K562 (cell line): ENCODE results near the gene CYB5D1. TPM values are rescaled to one million over a fixed set of nuclear protein-coding genes. Genes with fewer than 3 reads are reported as not detected.

Experiments used
- CBFB ChIP-seq: sonication (generic); formaldehyde crosslinking; IDR thresholded peaks from 2 replicates; pipeline ENCODE4 v1.4.0; 2020; ENCODE audit warnings: mild to moderate bottlenecking, missing genetic modification reagents
- CREM ChIP-seq: IDR thresholded peaks from 2 replicates; pipeline ENCODE4 v1.6.1; 2014; ENCODE audit warnings: antibody characterized with exemption, low read depth
- ETV1 ChIP-seq: fragments of 450-650 bp; conservative IDR thresholded peaks from 2 replicates; pipeline ENCODE4 v1.6.1; 2016; ENCODE audit warnings: missing genetic modification characterization, control low read depth, low read depth, missing compliant biosample characterization
- EZH2 ChIP-seq: IDR thresholded peaks from 2 replicates; pipeline ENCODE4 v1.6.1; 2012; ENCODE audit warnings: low read depth, mild to moderate bottlenecking, inconsistent platforms, low read length, borderline replicate concordance
- GTF2A2 ChIP-seq: IDR thresholded peaks from 2 replicates; pipeline ENCODE4 v1.6.1; 2016; ENCODE audit warnings: mild to moderate bottlenecking, missing genetic modification characterization, missing compliant biosample characterization
- HNRNPUL1 ChIP-seq: fragments of 200-400 bp; formaldehyde crosslinking; IDR thresholded peaks from 2 replicates; pipeline ENCODE4 v1.6.1; 2017; ENCODE audit warnings: low read length
- HOXB6 ChIP-seq: fragments of 250-450 bp; sonication (Bioruptor Pico); IDR thresholded peaks from 2 replicates; pipeline ENCODE4 v1.5.1; 2022; ENCODE audit warnings: mild to moderate bottlenecking, borderline replicate concordance
- HSF4 ChIP-seq: fragments of 250-450 bp; sonication (Bioruptor Pico); IDR thresholded peaks from 2 replicates; pipeline ENCODE4 v2.1.2; 2022; ENCODE audit warnings: mild to moderate bottlenecking, moderate library complexity, borderline replicate concordance
- ILF3 ChIP-seq: fragments of 450-650 bp; IDR thresholded peaks from 2 replicates; pipeline ENCODE4 v1.6.1; 2018; ENCODE audit warnings: antibody characterized with exemption, mild to moderate bottlenecking, moderate library complexity, borderline replicate concordance
- MCM5 ChIP-seq: fragments of 450-650 bp; IDR thresholded peaks from 2 replicates; pipeline ENCODE4 v1.6.1; 2016; ENCODE audit warnings: low read depth
- MIER1 ChIP-seq: fragments of 450-650 bp; IDR thresholded peaks from 2 replicates; pipeline ENCODE4 v1.6.1; 2016; ENCODE audit warnings: antibody characterized with exemption, mild to moderate bottlenecking, low read depth
- NCOA2 ChIP-seq, 2 experiments: fragments of 450-650 bp; IDR thresholded peaks; 2 replicates each; pipeline ENCODE4 v1.6.1; 2018; ENCODE audit warnings: mild to moderate bottlenecking in 2 of 2, moderate library complexity in 1 of 2; ENCODE audit not compliant: partially characterized antibody in 2 of 2
- PHF21A ChIP-seq: fragments of 450-650 bp; IDR thresholded peaks from 2 replicates; pipeline ENCODE4 v1.6.1; 2017; ENCODE audit warnings: low read depth, borderline replicate concordance
- POLR2A ChIP-seq: fragments of 450-650 bp; conservative IDR thresholded peaks from 2 replicates; pipeline ENCODE4 v1.6.1; 2016
- PURB ChIP-seq: sonication (generic); formaldehyde crosslinking; IDR thresholded peaks from 2 replicates; pipeline ENCODE4 v1.9.0; 2021; ENCODE audit warnings: low read depth, mild to moderate bottlenecking, missing genetic modification reagents
- RAD51 ChIP-seq: fragments of 450-650 bp; IDR thresholded peaks from 2 replicates; pipeline ENCODE4 v1.7.1; 2016; ENCODE audit warnings: low read depth, mild to moderate bottlenecking, borderline replicate concordance
- RB1 ChIP-seq: fragments of 450-650 bp; IDR thresholded peaks from 2 replicates; pipeline ENCODE4 v1.6.1; 2017; ENCODE audit warnings: low read depth, mild to moderate bottlenecking
- RBM14 ChIP-seq: fragments of 200-400 bp; formaldehyde crosslinking; IDR thresholded peaks from 2 replicates; pipeline ENCODE4 v1.6.1; 2018; ENCODE audit warnings: low read depth, mild to moderate bottlenecking, low read length, moderate library complexity, borderline replicate concordance; ENCODE audit not compliant: insufficient read depth
- ZKSCAN1 ChIP-seq: fragments of 150-350 bp; IDR thresholded peaks from 2 replicates; pipeline ENCODE4 v1.6.1; 2016; ENCODE audit warnings: low read depth, low read length
- ZNF239 ChIP-seq: fragments of 250-450 bp; sonication (Bioruptor Pico); IDR thresholded peaks from 2 replicates; pipeline ENCODE4 v1.4.0; 2020; ENCODE audit warnings: mild to moderate bottlenecking
- ZNF24 ChIP-seq: fragments of 450-650 bp; IDR thresholded peaks from 2 replicates; pipeline ENCODE4 v1.6.1; 2016
- polyA plus RNA-seq, 8 experiments: library from polyadenylated mRNA; depleted of rRNA in 4 of 8; stranded (reverse) in 5 of 8; unstranded in 3 of 8; fragments of >200 nt; fragmentation: Nextera tagmentation in 2 of 8; fragmentation: Illumina TruSeq in 1 of 8; extraction: Ambion mirVana in 2 of 8; extraction: Trizol in 1 of 8; gene quantifications; 2 replicates each; pipeline versions ENCODE4 v1.2.1 to v1.2.3, GENCODE V29; 2011 to 2014; ENCODE audit warnings: inconsistent platforms in 1 of 8, missing spikeins in 1 of 8
- total RNA-seq, 7 experiments: library from RNA; depleted of rRNA in 6 of 7; stranded (reverse); fragments of >200 nt in 6 of 7; fragmentation: Illumina TruSeq in 2 of 7; extraction: Trizol in 2 of 7; gene quantifications; 2 replicates each; pipeline versions ENCODE4 v1.2.1 to v1.2.3, GENCODE V29; 2011 to 2021; ENCODE audit warnings: low replicate concordance in 1 of 7
- TF ChIP-seq, protein P1 (sequence below): sonication (generic); formaldehyde crosslinking; IDR thresholded peaks from 2 replicates; pipeline ENCODE4 v1.8.0; 2022; ENCODE audit warnings: missing genetic modification reagents, mild to moderate bottlenecking, borderline replicate concordance
- TF ChIP-seq, protein P2 (sequence below): fragments of 200-800 bp; sonication (Bioruptor generic); IDR thresholded peaks from 2 replicates; pipeline ENCODE4 v1.6.1; 2016; ENCODE audit warnings: missing genetic modification characterization, missing compliant biosample characterization
- TF ChIP-seq, protein P3 (sequence below): fragments of 450-650 bp; formaldehyde crosslinking; IDR thresholded peaks from 2 replicates; pipeline ENCODE4 v1.4.0; 2022; ENCODE audit warnings: missing genetic modification characterization

Gene CYB5D1
- total and polyA plus RNA-seq, 9 of the 15 experiments (the other 6 are each of a cell fraction or from before 2014, with no cell fraction given) = 2.4 to 7.9 (median 5.7) TPM

DNA sequence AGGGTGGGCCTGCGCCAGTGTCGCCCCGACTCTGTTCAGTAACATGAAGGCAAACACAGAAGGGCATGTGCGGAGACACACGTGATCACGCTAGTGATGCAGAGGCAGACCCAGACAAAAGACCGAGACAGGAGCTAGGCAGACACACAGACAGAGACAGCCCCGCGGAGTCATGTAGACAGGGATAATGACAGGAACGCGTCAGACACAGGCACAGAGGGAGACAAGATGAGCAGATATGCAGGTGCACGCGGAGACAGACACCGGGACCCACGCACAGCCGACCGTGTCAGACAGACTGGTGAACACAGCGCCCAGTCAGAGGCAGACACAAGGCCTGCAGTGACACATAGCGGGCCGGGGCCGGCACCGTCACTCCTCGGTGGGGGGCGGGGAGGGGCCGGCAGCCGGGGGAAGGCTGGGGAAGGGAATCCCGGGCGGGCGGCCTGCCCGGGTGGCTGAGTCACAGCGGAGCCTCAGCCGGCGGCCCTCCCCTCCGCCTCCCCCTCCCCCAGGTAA is 16.3 kb upstream of the CYB5D1 start (continued):
- TF ChIP-seq MIER1 (no peak), CBFB (CRISPR knock-in tag) (no peak), ZNF239 (CRISPR knock-in tag) (no peak), RBM14 (no peak), ZNF24 (no peak), PURB (no peak), ZKSCAN1 (no peak), POLR2A (no peak), PHF21A (no peak), RAD51 (peak; percentile 66), GTF2A2 (tag) (no peak), HOXB6 (CRISPR knock-in tag) (no peak), RB1 (no peak), CREM (peak; percentile 75), ILF3 (no peak), EZH2 (no peak), HSF4 (CRISPR knock-in tag) (no peak), ETV1 (tag) (no peak), NCOA2 (IDR thresholded peaks at IDR 0.05; ENCODE audit: partially characterized antibody in 2 of 2) (no peak), HNRNPUL1 (no peak), MCM5 (no peak)
- TF ChIP-seq, protein P1, sequence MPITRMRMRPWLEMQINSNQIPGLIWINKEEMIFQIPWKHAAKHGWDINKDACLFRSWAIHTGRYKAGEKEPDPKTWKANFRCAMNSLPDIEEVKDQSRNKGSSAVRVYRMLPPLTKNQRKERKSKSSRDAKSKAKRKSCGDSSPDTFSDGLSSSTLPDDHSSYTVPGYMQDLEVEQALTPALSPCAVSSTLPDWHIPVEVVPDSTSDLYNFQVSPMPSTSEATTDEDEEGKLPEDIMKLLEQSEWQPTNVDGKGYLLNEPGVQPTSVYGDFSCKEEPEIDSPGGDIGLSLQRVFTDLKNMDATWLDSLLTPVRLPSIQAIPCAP (CRISPR knock-in tag) = no peak
- TF ChIP-seq, protein P2, sequence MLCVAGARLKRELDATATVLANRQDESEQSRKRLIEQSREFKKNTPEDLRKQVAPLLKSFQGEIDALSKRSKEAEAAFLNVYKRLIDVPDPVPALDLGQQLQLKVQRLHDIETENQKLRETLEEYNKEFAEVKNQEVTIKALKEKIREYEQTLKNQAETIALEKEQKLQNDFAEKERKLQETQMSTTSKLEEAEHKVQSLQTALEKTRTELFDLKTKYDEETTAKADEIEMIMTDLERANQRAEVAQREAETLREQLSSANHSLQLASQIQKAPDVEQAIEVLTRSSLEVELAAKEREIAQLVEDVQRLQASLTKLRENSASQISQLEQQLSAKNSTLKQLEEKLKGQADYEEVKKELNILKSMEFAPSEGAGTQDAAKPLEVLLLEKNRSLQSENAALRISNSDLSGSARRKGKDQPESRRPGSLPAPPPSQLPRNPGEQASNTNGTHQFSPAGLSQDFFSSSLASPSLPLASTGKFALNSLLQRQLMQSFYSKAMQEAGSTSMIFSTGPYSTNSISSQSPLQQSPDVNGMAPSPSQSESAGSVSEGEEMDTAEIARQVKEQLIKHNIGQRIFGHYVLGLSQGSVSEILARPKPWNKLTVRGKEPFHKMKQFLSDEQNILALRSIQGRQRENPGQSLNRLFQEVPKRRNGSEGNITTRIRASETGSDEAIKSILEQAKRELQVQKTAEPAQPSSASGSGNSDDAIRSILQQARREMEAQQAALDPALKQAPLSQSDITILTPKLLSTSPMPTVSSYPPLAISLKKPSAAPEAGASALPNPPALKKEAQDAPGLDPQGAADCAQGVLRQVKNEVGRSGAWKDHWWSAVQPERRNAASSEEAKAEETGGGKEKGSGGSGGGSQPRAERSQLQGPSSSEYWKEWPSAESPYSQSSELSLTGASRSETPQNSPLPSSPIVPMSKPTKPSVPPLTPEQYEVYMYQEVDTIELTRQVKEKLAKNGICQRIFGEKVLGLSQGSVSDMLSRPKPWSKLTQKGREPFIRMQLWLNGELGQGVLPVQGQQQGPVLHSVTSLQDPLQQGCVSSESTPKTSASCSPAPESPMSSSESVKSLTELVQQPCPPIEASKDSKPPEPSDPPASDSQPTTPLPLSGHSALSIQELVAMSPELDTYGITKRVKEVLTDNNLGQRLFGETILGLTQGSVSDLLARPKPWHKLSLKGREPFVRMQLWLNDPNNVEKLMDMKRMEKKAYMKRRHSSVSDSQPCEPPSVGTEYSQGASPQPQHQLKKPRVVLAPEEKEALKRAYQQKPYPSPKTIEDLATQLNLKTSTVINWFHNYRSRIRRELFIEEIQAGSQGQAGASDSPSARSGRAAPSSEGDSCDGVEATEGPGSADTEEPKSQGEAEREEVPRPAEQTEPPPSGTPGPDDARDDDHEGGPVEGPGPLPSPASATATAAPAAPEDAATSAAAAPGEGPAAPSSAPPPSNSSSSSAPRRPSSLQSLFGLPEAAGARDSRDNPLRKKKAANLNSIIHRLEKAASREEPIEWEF (CRISPR knock-in tag) = no peak
- TF ChIP-seq, protein P3, sequence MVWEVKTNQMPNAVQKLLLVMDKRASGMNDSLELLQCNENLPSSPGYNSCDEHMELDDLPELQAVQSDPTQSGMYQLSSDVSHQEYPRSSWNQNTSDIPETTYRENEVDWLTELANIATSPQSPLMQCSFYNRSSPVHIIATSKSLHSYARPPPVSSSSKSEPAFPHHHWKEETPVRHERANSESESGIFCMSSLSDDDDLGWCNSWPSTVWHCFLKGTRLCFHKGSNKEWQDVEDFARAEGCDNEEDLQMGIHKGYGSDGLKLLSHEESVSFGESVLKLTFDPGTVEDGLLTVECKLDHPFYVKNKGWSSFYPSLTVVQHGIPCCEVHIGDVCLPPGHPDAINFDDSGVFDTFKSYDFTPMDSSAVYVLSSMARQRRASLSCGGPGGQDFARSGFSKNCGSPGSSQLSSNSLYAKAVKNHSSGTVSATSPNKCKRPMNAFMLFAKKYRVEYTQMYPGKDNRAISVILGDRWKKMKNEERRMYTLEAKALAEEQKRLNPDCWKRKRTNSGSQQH (CRISPR knock-in tag) = 0 out of 2 replicates have a peak, but pooled peaks have one; percentile 10
